T-helper 17 cell (primary cell): ENCODE measurements around the gene CATSPERD. TPM values are rescaled to one million over a fixed set of nuclear protein-coding genes. Genes with fewer than 3 reads are reported as not detected.

Experiments used
- ATAC-seq: fragments of 150-1000 bp; cut with Tn5 transposase; 2 replicates; pipeline ENCODE4 v1.10.0; 2021; ENCODE audit warnings: mild to moderate bottlenecking, moderate library complexity
- DNase-seq, 3 donors: peaks; one replicate each; pipeline versions ENCODE4 v3.0.0 to v3.0.0-alpha.2; 2020 to 2021
- H3K9me3 ChIP-seq: one replicate; pipeline ENCODE4 v1.7.0; 2013; ENCODE audit warnings: low read length, mild to moderate bottlenecking; ENCODE audit not compliant: control insufficient read depth, poor library complexity, severe bottlenecking
- H3K27ac Mint-ChIP-seq: one replicate; pipeline ENCODE4 v1.8.0; 2022; ENCODE audit warnings: mild to moderate bottlenecking, moderate library complexity, mixed read lengths
- H3K27me3 Mint-ChIP-seq: one replicate; pipeline ENCODE4 v1.8.0; 2022; ENCODE audit warnings: mixed read lengths
- H3K36me3 Mint-ChIP-seq: one replicate; pipeline ENCODE4 v1.8.0; 2022; ENCODE audit warnings: low read depth, mixed read lengths
- H3K4me1 Mint-ChIP-seq: one replicate; pipeline ENCODE4 v1.8.0; 2022; ENCODE audit warnings: mild to moderate bottlenecking, mixed read lengths
- H3K4me3 Mint-ChIP-seq: one replicate; pipeline ENCODE4 v1.8.0; 2022; ENCODE audit warnings: mild to moderate bottlenecking, moderate library complexity, mixed read lengths
- total RNA-seq, 4 donors: library from RNA in 2 of 4; stranded (reverse) in 2 of 4; gene quantifications; one replicate each; pipeline ENCODE4 v1.2.3 and lab custom pipeline; 2022 to 2026

Gene CATSPERD, protein sequence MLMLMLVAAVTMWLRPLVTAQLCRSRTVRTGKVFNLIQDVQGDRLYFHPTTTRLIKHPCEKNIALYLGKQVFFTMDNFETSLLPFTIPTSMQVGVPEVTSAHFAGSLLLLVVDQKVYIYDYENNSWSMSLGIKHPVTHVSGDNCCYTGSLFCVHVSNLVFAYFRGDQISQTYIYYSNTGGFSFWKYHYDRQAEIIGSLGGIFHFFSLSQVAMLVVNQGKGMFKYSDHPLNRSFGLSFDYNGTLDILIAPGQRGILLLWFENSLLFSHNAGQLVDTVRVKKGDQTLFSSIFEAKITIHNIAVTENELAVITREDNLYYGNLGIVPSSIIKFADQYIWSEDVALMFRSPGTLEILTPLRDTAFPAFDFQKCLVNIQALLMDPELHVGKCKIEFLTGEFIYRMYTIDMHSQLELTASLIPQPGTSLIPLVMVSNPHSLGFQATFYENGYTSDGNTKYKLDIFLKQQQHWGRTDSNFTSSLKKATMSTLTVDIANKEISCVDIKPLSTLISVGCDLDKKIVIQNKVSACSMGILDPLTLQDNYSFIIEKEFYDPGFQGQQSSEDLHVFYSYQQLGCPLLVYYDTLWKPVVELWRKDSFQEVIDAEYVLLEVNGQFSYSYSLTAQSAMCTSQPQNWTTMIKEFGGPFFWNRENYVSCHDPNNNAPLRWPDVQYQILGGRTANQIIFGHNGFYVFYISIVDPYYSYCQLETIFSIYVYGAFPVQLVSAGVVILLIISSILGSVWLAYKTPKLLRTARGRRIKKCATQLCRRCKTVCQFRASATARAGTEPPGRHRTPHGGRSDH
- total RNA-seq (not detected), total RNA-seq (lab: John Stamatoyannopoulos, UW) (0 to 0.30 reads per million in 2 donors)

DNA sequence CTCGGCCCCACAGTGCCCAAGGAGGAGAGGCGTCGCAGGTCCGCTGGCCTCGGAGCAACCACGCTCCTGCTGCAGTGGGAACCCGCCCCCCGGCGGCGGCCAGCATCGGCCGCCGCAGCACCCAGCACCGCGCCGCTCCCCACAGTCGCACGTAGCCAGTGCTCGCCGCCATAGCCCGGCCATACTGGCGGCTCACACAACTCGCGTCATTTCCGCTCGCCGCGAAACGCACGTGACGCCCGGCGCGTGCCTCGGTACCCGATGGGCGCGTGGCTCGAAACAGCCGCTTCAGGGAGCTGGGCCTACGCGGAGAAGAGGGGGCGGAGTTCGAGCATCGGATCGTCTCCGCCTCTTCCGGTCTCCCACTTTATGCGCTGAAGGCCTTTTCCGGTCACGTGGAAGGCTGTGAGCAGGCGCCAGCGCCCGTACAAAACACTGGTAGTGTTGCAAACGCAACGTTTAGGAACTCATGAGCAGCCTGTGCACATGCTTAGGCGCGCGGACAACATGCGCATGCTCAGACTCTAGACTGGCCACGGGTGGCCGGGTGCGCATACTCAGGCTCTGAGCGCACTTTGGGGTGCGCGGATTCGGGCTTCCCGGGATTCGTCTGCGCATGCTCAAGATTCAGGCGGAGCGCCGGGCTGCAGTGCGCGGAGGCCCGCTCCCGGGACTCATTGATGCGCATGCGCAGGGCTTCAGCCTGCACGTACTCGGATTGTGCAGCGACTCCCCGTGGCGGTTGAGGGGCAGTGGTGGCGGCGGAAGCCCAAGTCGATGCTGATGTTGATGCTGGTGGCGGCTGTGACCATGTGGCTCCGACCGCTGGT, at the start of gene CATSPERD, which contains the start of gene LONP1:
Gene CATSPERD, plus strand, starts transcription at position 677 of the 830 bp plus-strand sequence. Its CDS starts 101 bp downstream, at position 778.
Gene LONP1, minus strand, starts transcription at position 186 of the 830 bp plus-strand sequence. Its CDS starts 14 bp downstream, at position 172.
- peaks cover 10% of the 10 kb centered on the region for H3K4me1 Mint-ChIP-seq
- H3K9me3 ChIP-seq: no peaks in the 10 kb centered on the region
- ATAC-seq (peak; percentile 90), DNase-seq (peak; percentile 96 to 97 (median 96))
- peak within 1 kb of the TSS; percentile 92 for H3K27ac Mint-ChIP-seq
- no peaks in the 10 kb centered on the region for H3K36me3 Mint-ChIP-seq
- H3K27me3 Mint-ChIP-seq: no peaks in the 10 kb centered on the region
- peak within 1 kb of the TSS; percentile 91 for H3K4me3 Mint-ChIP-seq

GRCh38 chr19:5671600-5671999, 48.8 kb upstream of the CATSPERD start:
- DNase-seq: no peak
- Mint-ChIP-seq H3K36me3 (no peaks in the 10 kb centered on the region), H3K4me1 (peaks cover 5% of the 10 kb centered on the region), H3K4me3 (no peak overlapping the region), H3K27me3 (no peaks in the 10 kb centered on the region), H3K27ac (no peak overlapping the region)
- ATAC-seq: no peak
- no peaks in the 10 kb centered on the region for H3K9me3 ChIP-seq

DNA sequence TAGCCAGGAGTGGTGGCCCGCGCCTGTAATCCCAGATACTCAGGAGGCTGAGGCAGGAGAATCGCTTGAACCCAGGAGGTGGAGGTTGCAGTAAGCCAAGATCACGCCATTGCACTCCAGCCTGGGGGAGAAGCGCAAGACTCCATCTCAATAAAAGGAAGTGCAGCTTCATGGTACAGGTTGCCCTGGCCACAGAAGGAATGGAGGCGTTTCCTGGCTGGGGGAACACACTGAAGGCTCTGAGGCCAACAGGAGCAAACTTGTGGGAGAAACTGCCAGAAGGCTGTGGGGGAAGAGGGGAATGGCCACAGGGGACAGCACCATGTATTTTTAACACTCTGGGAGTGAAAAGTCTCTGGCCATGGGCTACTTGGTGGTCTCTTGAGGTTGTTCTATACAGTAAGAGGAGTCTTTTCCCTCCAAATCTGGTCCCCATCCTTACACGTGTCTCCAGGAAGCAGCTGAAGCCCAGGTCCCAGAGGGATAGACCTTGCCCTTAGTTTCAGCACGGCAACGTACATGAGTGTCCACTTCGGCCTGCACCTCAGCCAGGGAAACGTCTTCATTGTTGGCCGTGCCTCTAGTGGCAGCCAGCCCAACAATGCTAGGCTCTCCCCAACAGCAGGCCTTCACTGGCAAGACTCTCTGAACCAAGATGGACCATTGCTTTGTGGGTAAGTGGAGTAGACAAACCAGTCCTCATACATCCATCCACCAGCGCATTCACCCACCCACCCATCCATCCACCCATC, 47.6 kb upstream of the CATSPERD start:
- Mint-ChIP-seq H3K4me1 (peaks cover 5% of the 10 kb centered on the region), H3K27me3 (no peaks in the 10 kb centered on the region), H3K36me3 (no peaks in the 10 kb centered on the region), H3K27ac (no peak overlapping the region), H3K4me3 (no peak overlapping the region)
- H3K9me3 ChIP-seq: no peaks in the 10 kb centered on the region
- DNase-seq (no peak), ATAC-seq (no peak)

- DNase-seq (no peak), ATAC-seq (no peak)
- H3K4me1 Mint-ChIP-seq: peaks cover 5% of the 10 kb centered on the region
- no peak overlapping the region for H3K4me3 Mint-ChIP-seq
- no peaks in the 10 kb centered on the region for H3K36me3 Mint-ChIP-seq
- no peaks in the 10 kb centered on the region for H3K27me3 Mint-ChIP-seq
- H3K9me3 ChIP-seq: no peaks in the 10 kb centered on the region
- H3K27ac Mint-ChIP-seq: no peak overlapping the region
These were observed 46.7 kb upstream of the CATSPERD start for GRCh38 chr19:5673752-5674151.

GRCh38 chr19:5674714-5675113, 45.7 kb upstream of the CATSPERD start:
- peaks cover 13% of the 10 kb centered on the region for H3K4me1 Mint-ChIP-seq
- peak overlapping the region; percentile 16 for H3K27ac Mint-ChIP-seq
- no peak for DNase-seq
- H3K9me3 ChIP-seq: no peaks in the 10 kb centered on the region
- no peaks in the 10 kb centered on the region for H3K36me3 Mint-ChIP-seq
- H3K4me3 Mint-ChIP-seq: no peak overlapping the region
- H3K27me3 Mint-ChIP-seq: no peaks in the 10 kb centered on the region
- ATAC-seq: no peak

- Mint-ChIP-seq H3K36me3 (no peaks in the 10 kb centered on the region), H3K4me1 (peaks cover 19% of the 10 kb centered on the region), H3K27me3 (no peaks in the 10 kb centered on the region), H3K27ac (peak overlapping the region; percentile 37), H3K4me3 (no peak overlapping the region)
- H3K9me3 ChIP-seq: no peaks in the 10 kb centered on the region
- DNase-seq (no peak), ATAC-seq (no peak)
These were observed 44.2 kb upstream of the CATSPERD start for GRCh38 chr19:5676105-5676771.

DNA sequence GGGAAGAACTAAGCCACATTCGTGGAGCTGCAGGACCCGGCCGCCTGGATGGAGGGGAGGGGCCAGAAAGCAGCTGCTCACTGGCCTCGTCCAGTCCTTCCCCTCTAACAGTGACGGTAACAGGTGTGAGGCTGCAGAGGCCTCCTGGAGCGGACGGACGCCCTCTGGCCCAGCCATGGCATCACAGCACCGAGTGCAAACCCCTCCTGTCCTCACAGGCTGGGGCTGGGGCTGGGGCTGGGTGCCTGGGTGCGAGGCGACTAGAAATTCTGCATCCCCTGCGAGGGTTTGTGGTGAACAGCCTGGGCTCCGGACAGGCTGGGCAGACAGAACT, 43.7 kb upstream of the CATSPERD start:
- H3K36me3 Mint-ChIP-seq: no peaks in the 10 kb centered on the region
- ATAC-seq (no peak), DNase-seq (no peak)
- H3K27me3 Mint-ChIP-seq: no peaks in the 10 kb centered on the region
- peak overlapping the region; percentile 37 for H3K27ac Mint-ChIP-seq
- no peaks in the 10 kb centered on the region for H3K9me3 ChIP-seq
- H3K4me1 Mint-ChIP-seq: peaks cover 24% of the 10 kb centered on the region
- H3K4me3 Mint-ChIP-seq: no peak overlapping the region

- peaks cover 27% of the 10 kb centered on the region for H3K4me1 Mint-ChIP-seq
- H3K36me3 Mint-ChIP-seq: no peaks in the 10 kb centered on the region
- ATAC-seq (no peak), DNase-seq (no peak)
- no peaks in the 10 kb centered on the region for H3K27me3 Mint-ChIP-seq
- no peak overlapping the region for H3K4me3 Mint-ChIP-seq
- H3K9me3 ChIP-seq: no peaks in the 10 kb centered on the region
- H3K27ac Mint-ChIP-seq: no peak overlapping the region
These were observed 43.3 kb upstream of the CATSPERD start for GRCh38 chr19:5677136-5677535.

DNA sequence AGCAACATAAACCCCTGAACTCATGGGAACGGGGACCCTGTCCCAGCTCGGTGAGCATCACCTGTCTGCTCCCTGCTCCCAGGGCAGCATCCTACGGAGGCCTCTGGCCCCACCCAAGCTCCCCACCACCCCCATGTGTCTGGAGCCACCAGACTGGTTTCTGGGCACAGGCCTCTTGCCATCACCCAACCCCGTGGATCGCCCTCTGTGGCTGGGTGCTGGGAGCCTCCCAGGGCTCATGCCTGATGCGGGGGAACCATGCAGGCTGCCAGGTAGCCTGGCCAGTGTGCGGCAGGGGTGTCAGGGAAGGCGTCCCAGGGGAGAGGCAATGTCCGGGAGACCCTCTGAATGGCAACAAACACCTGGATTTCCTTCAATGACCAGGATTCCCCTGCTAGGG, 42.9 kb upstream of the CATSPERD start:
- H3K4me1 Mint-ChIP-seq: peaks cover 28% of the 10 kb centered on the region

GRCh38 chr19:5678071-5678718, 42.2 kb upstream of the CATSPERD start:
- Mint-ChIP-seq H3K36me3 (no peaks in the 10 kb centered on the region), H3K4me3 (no peak overlapping the region), H3K27ac (no peak overlapping the region), H3K4me1 (peaks cover 30% of the 10 kb centered on the region), H3K27me3 (no peaks in the 10 kb centered on the region)
- ATAC-seq: no peak
- no peaks in the 10 kb centered on the region for H3K9me3 ChIP-seq
- no peak for DNase-seq

More for the DNA sequence above, 42.9 kb upstream of the CATSPERD start:
- Mint-ChIP-seq H3K27ac (no peak overlapping the region), H3K36me3 (no peaks in the 10 kb centered on the region), H3K4me3 (no peak overlapping the region), H3K27me3 (no peaks in the 10 kb centered on the region)
- no peaks in the 10 kb centered on the region for H3K9me3 ChIP-seq
- no peak for ATAC-seq
- no peak for DNase-seq

GRCh38 chr19:5679289-5680083, 41.0 kb upstream of the CATSPERD start:
- Mint-ChIP-seq H3K36me3 (no peaks in the 10 kb centered on the region), H3K4me1 (peaks cover 31% of the 10 kb centered on the region), H3K27ac (peak overlapping the region; percentile 96), H3K27me3 (no peaks in the 10 kb centered on the region), H3K4me3 (peak overlapping the region; percentile 94)
- ATAC-seq (no peak), DNase-seq (no peak)
- H3K9me3 ChIP-seq: no peaks in the 10 kb centered on the region
